ENCODE data around the gene IFRD1.
A peak's percentile ranks its signal among the peaks of the same experiment; 100 is the strongest.

IFRD1 gene

DNA sequence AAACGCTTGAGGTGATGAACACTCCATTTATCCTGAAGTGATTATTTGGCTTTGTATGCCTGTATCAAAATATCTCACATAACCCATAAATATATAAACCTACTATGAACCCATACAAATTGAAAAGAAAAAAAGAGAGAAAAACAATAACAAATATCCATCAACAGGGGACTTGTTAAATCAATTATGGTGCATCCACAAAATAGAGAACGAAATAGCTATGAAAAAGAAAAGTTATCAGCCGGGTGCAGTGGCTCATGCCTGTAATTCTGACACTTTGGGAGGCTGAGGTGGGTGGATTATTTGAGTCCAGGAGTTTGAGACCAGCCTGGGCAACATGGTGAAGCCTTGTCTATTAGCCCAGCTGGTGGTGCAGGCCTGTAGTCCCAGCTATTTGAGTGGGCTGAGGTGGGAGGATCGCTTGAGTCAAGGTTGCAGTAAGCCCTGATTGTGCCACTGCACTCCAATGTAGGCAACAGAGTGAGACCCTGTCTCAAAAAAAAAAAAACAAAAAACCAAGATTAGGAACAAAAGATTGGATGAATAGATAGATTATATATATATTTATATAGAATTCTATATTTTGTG, 30.6 kb upstream of the IFRD1 start:
- H3K4me2 ChIP-seq (ENCODE audit: low read length): no peak overlapping the region
- H3K27me3 ChIP-seq (ENCODE audit: control insufficient read depth, insufficient read depth, low read length): no peaks in the 10 kb centered on the region
- no peak overlapping the region for H3K27ac ChIP-seq
- H3K79me2 ChIP-seq: no peaks in the 10 kb centered on the region
- no peaks in the 10 kb centered on the region for H3K36me3 ChIP-seq (ENCODE audit: control insufficient read depth, insufficient read depth, low read length)
- H3K4me1 ChIP-seq: no peaks in the 10 kb centered on the region
- TF ChIP-seq, protein P1, sequence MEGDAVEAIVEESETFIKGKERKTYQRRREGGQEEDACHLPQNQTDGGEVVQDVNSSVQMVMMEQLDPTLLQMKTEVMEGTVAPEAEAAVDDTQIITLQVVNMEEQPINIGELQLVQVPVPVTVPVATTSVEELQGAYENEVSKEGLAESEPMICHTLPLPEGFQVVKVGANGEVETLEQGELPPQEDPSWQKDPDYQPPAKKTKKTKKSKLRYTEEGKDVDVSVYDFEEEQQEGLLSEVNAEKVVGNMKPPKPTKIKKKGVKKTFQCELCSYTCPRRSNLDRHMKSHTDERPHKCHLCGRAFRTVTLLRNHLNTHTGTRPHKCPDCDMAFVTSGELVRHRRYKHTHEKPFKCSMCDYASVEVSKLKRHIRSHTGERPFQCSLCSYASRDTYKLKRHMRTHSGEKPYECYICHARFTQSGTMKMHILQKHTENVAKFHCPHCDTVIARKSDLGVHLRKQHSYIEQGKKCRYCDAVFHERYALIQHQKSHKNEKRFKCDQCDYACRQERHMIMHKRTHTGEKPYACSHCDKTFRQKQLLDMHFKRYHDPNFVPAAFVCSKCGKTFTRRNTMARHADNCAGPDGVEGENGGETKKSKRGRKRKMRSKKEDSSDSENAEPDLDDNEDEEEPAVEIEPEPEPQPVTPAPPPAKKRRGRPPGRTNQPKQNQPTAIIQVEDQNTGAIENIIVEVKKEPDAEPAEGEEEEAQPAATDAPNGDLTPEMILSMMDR (IDR thresholded peaks at IDR 0.05): no peak
- H3K4me3 ChIP-seq (ENCODE audit: low read depth, low read length): no peak overlapping the region
- no peak overlapping the region for H2AFZ ChIP-seq
- H3K9me3 ChIP-seq (ENCODE audit: control insufficient read depth, low read length): no peaks in the 10 kb centered on the region
- no peak overlapping the region for H3K9ac ChIP-seq

GRCh38 chr7:112420236-112420861, 29.9 kb upstream of the IFRD1 start:
- TF ChIP-seq, protein P1 (IDR thresholded peaks at IDR 0.05): no peak
- Histone ChIP-seq H3K4me2 (ENCODE audit: low read length) (no peak overlapping the region), H3K4me3 (ENCODE audit: low read depth, low read length) (no peak overlapping the region), H3K36me3 (ENCODE audit: control insufficient read depth, insufficient read depth, low read length) (no peaks in the 10 kb centered on the region), H3K4me1 (no peaks in the 10 kb centered on the region), H3K9me3 (ENCODE audit: control insufficient read depth, low read length) (no peaks in the 10 kb centered on the region), H3K27ac (no peak overlapping the region), H3K27me3 (ENCODE audit: control insufficient read depth, insufficient read depth, low read length) (no peaks in the 10 kb centered on the region), H3K79me2 (no peaks in the 10 kb centered on the region), H2AFZ (no peak overlapping the region), H3K9ac (no peak overlapping the region)

- TF ChIP-seq, protein P1 (IDR thresholded peaks at IDR 0.05): no peak
- Histone ChIP-seq H3K79me2 (no peaks in the 10 kb centered on the region), H3K9ac (no peak overlapping the region), H3K4me2 (ENCODE audit: low read length) (no peak overlapping the region), H3K27ac (no peak overlapping the region), H3K4me3 (ENCODE audit: low read depth, low read length) (no peak overlapping the region), H3K27me3 (ENCODE audit: control insufficient read depth, insufficient read depth, low read length) (no peaks in the 10 kb centered on the region), H3K36me3 (ENCODE audit: control insufficient read depth, insufficient read depth, low read length) (no peaks in the 10 kb centered on the region), H3K4me1 (no peaks in the 10 kb centered on the region), H3K9me3 (ENCODE audit: control insufficient read depth, low read length) (no peaks in the 10 kb centered on the region), H2AFZ (peak overlapping the region; percentile 18)
Measured at GRCh38 chr7:112421666-112422486, 28.4 kb upstream of the IFRD1 start.

GRCh38 chr7:112422842-112423496, 27.3 kb upstream of the IFRD1 start:
- Histone ChIP-seq H3K4me1 (no peaks in the 10 kb centered on the region), H3K27me3 (ENCODE audit: control insufficient read depth, insufficient read depth, low read length) (no peaks in the 10 kb centered on the region), H3K27ac (no peak overlapping the region), H3K36me3 (ENCODE audit: control insufficient read depth, insufficient read depth, low read length) (no peaks in the 10 kb centered on the region), H3K4me3 (ENCODE audit: low read depth, low read length) (no peak overlapping the region), H3K4me2 (ENCODE audit: low read length) (no peak overlapping the region), H3K9ac (no peak overlapping the region), H3K79me2 (no peaks in the 10 kb centered on the region), H2AFZ (peak overlapping the region; percentile 36), H3K9me3 (ENCODE audit: control insufficient read depth, low read length) (no peaks in the 10 kb centered on the region)
- TF ChIP-seq, protein P1 (IDR thresholded peaks at IDR 0.05): no peak

Data from parathyroid adenoma (tissue), 2 donors.